Measurements from ENCODE around the gene TAS2R31.

TAS2R31 gene

GRCh38 chr12:10994307-10994706 is 36.9 kb downstream of the TAS2R31 start:
- Histone ChIP-seq H3K79me2 (ENCODE audit: control insufficient read depth, low read length) (no peaks in the 10 kb centered on the region), H3K4me3 (ENCODE audit: low read length) (no peak overlapping the region), H3K9me3 (ENCODE audit: control insufficient read depth, insufficient read depth, low read length) (no peaks in the 10 kb centered on the region), H3K27me3 (ENCODE audit: control insufficient read depth, low read length) (no peaks in the 10 kb centered on the region), H3K27ac (ENCODE audit: low read depth, low read length) (no peak overlapping the region), H3K9me2 (replicated peaks; ENCODE audit: control insufficient read depth, low read length) (no peaks in the 10 kb centered on the region), H4K20me1 (ENCODE audit: control insufficient read depth, insufficient read depth, low read depth, low read length) (no peaks in the 10 kb centered on the region), H3K4me1 (ENCODE audit: control insufficient read depth, low read length) (no peaks in the 10 kb centered on the region), H3F3A (ENCODE audit: control insufficient read depth, insufficient read depth) (no peaks in the 10 kb centered on the region), H3K4me2 (ENCODE audit: low read length) (no peak overlapping the region), H3K36me3 (ENCODE audit: control insufficient read depth, low read length) (no peaks in the 10 kb centered on the region)
- TF ChIP-seq CTCF (IDR thresholded peaks at IDR 0.05; ENCODE audit: low read depth, low read length, poor library complexity, severe bottlenecking), result no peak

- Histone ChIP-seq H3F3A (ENCODE audit: control insufficient read depth, insufficient read depth) (no peaks in the 10 kb centered on the region), H3K4me2 (ENCODE audit: low read length) (no peak overlapping the region), H3K36me3 (ENCODE audit: control insufficient read depth, low read length) (no peaks in the 10 kb centered on the region), H3K4me1 (ENCODE audit: control insufficient read depth, low read length) (no peaks in the 10 kb centered on the region), H3K79me2 (ENCODE audit: control insufficient read depth, low read length) (no peaks in the 10 kb centered on the region), H3K27ac (ENCODE audit: low read depth, low read length) (no peak overlapping the region), H3K27me3 (ENCODE audit: control insufficient read depth, low read length) (no peaks in the 10 kb centered on the region), H3K9me2 (replicated peaks; ENCODE audit: control insufficient read depth, low read length) (no peaks in the 10 kb centered on the region), H3K9me3 (ENCODE audit: control insufficient read depth, insufficient read depth, low read length) (no peaks in the 10 kb centered on the region), H4K20me1 (ENCODE audit: control insufficient read depth, insufficient read depth, low read depth, low read length) (no peaks in the 10 kb centered on the region), H3K4me3 (ENCODE audit: low read length) (no peak overlapping the region)
- TF ChIP-seq EZH2phosphoT487 (IDR thresholded peaks at IDR 0.05; ENCODE audit: borderline replicate concordance, low read length) (no peak), CTCF (IDR thresholded peaks at IDR 0.05; ENCODE audit: low read depth, low read length, poor library complexity, severe bottlenecking) (no peak)
These were observed 42.1 kb downstream of the TAS2R31 start for GRCh38 chr12:10989107-10989506.

- H3K79me2 ChIP-seq (ENCODE audit: control insufficient read depth, low read length), result no peaks in the 10 kb centered on the region
- no peaks in the 10 kb centered on the region for H3K9me2 ChIP-seq (replicated peaks; ENCODE audit: control insufficient read depth, low read length)
- no peaks in the 10 kb centered on the region for H3K27me3 ChIP-seq (ENCODE audit: control insufficient read depth, low read length)
- H3K9me3 ChIP-seq (ENCODE audit: control insufficient read depth, insufficient read depth, low read length), result no peaks in the 10 kb centered on the region
- H3K4me2 ChIP-seq (ENCODE audit: low read length), result no peak within 1 kb of the TSS
- H3K27ac ChIP-seq (ENCODE audit: low read depth, low read length), result no peak within 1 kb of the TSS
- H3K4me3 ChIP-seq (ENCODE audit: low read length), result no peak within 1 kb of the TSS
- no peaks in the 10 kb centered on the region for H4K20me1 ChIP-seq (ENCODE audit: control insufficient read depth, insufficient read depth, low read depth, low read length)
- no peak for TF ChIP-seq EZH2phosphoT487 (IDR thresholded peaks at IDR 0.05; ENCODE audit: borderline replicate concordance, low read length)
- no peak for TF ChIP-seq CTCF (IDR thresholded peaks at IDR 0.05; ENCODE audit: low read depth, low read length, poor library complexity, severe bottlenecking)
- H3K4me1 ChIP-seq (ENCODE audit: control insufficient read depth, low read length), result no peaks in the 10 kb centered on the region
- H3K36me3 ChIP-seq (ENCODE audit: control insufficient read depth, low read length), result no peaks in the 10 kb centered on the region
- H3F3A ChIP-seq (ENCODE audit: control insufficient read depth, insufficient read depth), result no peaks in the 10 kb centered on the region
These were observed 44.4 kb downstream of the TAS2R31 start, which contains the start of gene TAS2R50 for GRCh38 chr12:10986812-10987211. TAS2R50 (minus strand) TSS chr12:10986912; CDS start chr12:10986860, 52 bp downstream.

- no peaks in the 10 kb centered on the region for H4K20me1 ChIP-seq (ENCODE audit: control insufficient read depth, insufficient read depth, low read depth, low read length)
- H3K4me3 ChIP-seq (ENCODE audit: low read length), result no peak overlapping the region
These were observed 49.0 kb downstream of the TAS2R31 start for GRCh38 chr12:10982244-10982643.

More at GRCh38 chr12:10982244-10982643, 49.0 kb downstream of the TAS2R31 start:
- Histone ChIP-seq H3K4me2 (ENCODE audit: low read length) (no peak overlapping the region), H3K79me2 (ENCODE audit: control insufficient read depth, low read length) (no peaks in the 10 kb centered on the region), H3F3A (ENCODE audit: control insufficient read depth, insufficient read depth) (no peaks in the 10 kb centered on the region), H3K27ac (ENCODE audit: low read depth, low read length) (no peak overlapping the region), H3K4me1 (ENCODE audit: control insufficient read depth, low read length) (no peaks in the 10 kb centered on the region), H3K27me3 (ENCODE audit: control insufficient read depth, low read length) (no peaks in the 10 kb centered on the region), H3K9me2 (replicated peaks; ENCODE audit: control insufficient read depth, low read length) (no peaks in the 10 kb centered on the region), H3K36me3 (ENCODE audit: control insufficient read depth, low read length) (no peaks in the 10 kb centered on the region), H3K9me3 (ENCODE audit: control insufficient read depth, insufficient read depth, low read length) (no peaks in the 10 kb centered on the region)
- TF ChIP-seq CTCF (IDR thresholded peaks at IDR 0.05; ENCODE audit: low read depth, low read length, poor library complexity, severe bottlenecking) (no peak), EZH2phosphoT487 (IDR thresholded peaks at IDR 0.05; ENCODE audit: borderline replicate concordance, low read length) (no peak)
